HG03097 (cell line): ENCODE measurements around the gene RSAD1.

Experiments
- ATAC-seq: cut with Tn5 transposase; IDR thresholded peaks from one replicate; pipeline ENCODE4 v1.9.1; 2021; ENCODE audit not compliant: unreplicated experiment, low FRiP score

RSAD1 gene

GRCh38 chr17:50478391-50479381 lies at the start of gene RSAD1:
TSS of gene RSAD1 (plus strand) at chr17:50478860. CDS start at chr17:50478885, 25 bp downstream.
- peak; percentile 82 for ATAC-seq

- no peak for ATAC-seq
Measured at GRCh38 chr17:50429793-50430192, 48.9 kb upstream of the RSAD1 start.

- no peak for ATAC-seq
Measured at GRCh38 chr17:50430821-50431618, 47.6 kb upstream of the RSAD1 start.

DNA sequence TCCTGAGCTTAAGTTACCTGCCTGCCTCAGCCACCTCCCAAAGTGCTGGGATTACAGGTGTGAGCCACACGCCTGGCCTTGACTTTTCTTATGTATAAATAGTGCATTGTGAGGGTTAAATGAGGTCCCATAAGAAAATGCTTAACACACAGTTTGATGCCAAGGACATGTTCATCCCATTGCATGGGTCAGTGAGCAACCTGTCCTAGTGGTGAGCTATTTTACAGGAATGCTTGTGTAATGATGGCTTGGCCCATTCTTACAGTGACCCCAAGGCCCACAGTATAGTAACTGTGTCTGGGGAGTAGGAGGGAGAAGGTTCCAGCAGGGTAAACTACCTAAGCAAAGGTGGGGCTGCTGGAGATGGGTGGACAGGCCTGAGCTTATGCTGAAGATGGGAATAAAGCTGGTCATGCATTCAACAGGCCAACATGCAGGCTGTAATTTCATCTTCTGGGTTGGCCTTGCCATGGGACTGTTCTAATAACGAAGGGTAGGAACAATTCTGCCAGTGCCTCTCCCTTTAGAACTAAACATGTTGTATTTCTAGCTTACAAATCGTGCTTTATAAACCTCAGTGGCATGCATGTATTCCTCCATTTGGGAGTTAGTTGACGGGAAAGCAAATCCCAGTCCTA lies 46.4 kb upstream of the RSAD1 start:
- no peak for ATAC-seq

DNA sequence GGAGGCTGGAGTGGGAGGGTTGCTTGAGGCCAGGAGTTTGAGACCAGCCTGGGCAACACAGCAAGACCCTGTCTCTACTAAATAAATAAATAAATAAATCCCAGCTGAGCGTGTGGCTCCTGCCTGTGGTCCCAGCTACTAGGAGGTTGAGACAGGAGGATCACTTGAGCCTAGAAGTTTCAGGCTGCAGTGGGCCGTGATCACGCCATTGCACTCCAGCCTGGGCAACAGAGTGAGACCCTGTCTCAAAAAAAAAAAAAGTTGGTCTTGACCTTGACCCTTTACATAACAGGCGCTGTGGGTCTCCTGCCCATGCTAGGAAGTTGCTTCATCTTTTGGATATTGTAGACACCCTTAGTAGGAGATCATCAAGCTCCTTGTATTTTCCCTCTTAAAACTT lies 41.3 kb upstream of the RSAD1 start:
- ATAC-seq, result no peak

GRCh38 chr17:50439008-50439407 lies 39.7 kb upstream of the RSAD1 start:
- no peak for ATAC-seq

GRCh38 chr17:50440172-50440837 lies 38.4 kb upstream of the RSAD1 start:
- no peak for ATAC-seq

DNA sequence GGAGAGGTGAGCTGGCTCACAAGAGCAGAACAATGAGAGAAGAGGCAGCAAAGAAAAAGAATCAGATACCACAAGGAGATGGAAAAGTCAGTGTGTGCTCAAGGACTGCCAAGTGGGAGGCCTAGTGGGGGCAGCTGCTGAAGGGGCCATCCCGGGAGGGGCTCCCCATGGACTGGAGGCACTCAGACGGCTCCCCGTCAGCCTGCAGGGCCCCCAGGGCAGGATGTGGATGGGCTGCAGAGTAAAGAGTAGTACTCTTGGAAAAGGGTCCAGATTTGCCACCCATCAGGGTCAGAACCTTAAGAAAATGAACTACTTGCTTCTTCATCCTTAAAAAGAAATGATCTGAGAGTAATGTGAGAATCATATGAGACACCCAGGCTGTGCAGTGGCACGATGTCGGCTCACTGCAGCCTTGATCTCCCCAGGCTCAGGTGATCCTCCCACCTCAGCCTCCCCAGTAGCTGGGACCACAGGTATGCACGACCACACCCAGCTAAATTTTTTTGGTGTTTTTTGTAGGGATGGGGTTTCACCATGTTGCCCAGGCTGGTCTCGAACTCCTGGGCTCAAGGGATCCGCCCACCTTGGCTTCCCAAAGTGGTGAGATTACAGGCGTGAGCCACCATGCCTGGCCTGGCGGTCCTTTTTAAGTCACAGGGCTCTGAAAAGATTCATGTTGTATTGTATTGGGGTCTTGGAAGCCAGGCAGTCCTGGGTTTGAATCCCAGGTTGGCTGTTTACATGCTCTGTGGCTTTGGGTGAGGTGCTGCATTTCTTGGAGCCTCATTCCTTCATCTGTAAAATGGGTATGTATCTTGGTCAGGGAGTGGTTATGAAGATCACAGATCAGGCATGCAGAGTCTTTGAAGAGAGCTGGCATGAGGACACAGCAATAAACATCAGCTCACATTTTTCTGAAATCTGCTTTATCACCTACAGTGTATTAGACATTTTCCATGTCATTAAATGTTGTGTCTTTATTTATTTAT lies 37.5 kb upstream of the RSAD1 start:
- no peak for ATAC-seq

DNA sequence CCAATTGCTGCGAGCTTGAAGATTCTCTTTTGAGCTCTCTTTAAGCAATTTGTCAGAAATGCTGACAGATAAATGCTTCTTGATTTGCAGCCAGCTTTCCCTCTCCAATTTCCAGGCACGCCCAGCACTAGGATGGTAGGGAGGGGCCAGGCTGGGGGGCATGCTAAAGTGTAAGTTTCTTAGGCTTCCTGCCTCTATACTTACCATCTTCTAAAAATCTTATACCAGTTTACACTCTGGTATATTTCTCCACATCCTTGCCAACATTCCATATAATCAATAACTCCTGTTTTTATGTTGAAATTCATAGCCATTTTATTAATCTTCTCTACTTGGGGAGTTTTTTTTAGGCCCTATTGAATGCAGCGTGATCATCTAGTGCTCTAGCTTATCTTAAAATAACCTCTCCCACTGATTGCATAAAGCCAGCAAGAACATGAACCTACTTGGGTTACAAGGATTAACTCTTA lies 35.1 kb upstream of the RSAD1 start:
- no peak for ATAC-seq

GRCh38 chr17:50444841-50445715 lies 33.6 kb upstream of the RSAD1 start:
- ATAC-seq, result no peak

DNA sequence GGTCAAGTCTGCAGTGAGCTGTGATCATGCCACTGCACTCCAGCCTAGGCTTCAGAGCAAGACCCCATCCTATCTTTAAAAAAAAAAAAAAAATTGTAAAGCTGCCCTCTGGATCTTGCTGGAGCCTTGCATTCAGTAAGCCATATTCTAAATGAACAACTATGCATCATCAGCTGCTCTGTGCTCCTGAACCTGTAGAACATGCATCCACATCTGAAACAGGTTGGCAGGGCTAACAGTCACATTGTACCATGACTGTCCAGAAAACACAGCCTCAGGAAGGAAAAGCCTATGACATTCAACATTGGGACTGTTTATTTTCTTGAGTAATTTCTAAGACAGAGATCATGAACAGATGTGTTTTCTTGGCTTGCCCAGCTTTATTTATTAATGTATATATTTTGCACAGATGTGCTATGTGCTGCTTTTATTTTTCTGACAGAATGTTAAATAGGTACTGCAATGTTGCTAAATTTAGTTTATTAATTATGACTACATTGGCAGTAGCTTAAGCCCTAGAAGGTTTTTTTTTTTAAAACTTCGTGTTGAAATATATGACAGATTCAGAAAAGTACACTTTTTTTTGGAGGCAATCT lies 32.8 kb upstream of the RSAD1 start:
- no peak for ATAC-seq

DNA sequence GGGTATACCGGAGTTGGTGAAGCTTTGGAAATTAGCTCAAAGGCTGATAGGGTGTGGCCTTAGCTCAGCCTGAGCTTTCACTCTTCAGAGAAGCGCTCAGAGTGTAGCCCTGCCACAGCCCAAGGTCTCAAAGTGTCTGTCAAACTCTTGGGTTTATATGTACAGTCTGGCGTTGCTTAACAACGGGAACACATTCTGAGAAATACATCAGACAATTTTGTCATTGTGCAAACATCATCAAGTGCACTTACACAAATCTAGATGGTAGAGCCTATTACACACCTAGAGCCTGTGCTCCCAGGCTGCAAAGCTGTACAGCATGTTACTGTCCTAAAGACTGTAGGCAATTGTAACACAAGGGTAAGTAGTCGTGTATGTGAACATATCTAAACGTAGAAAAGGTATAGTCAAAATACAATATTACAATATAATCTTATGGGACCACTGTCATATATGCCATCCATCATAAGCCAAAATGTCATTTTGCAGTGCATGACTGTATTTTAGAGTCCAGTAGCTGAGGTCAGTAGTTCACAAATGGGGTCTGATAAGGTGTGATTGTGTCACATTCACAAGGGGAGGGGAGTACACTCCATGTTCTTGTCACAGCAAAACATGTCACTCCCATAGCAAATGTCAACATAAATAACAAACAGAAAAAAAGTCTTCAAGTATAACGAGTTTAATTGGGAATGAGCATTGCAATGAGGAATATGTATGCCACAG lies 30.6 kb upstream of the RSAD1 start:
- ATAC-seq, result no peak

- ATAC-seq, result no peak
Measured at GRCh38 chr17:50448643-50449042, 30.0 kb upstream of the RSAD1 start.

DNA sequence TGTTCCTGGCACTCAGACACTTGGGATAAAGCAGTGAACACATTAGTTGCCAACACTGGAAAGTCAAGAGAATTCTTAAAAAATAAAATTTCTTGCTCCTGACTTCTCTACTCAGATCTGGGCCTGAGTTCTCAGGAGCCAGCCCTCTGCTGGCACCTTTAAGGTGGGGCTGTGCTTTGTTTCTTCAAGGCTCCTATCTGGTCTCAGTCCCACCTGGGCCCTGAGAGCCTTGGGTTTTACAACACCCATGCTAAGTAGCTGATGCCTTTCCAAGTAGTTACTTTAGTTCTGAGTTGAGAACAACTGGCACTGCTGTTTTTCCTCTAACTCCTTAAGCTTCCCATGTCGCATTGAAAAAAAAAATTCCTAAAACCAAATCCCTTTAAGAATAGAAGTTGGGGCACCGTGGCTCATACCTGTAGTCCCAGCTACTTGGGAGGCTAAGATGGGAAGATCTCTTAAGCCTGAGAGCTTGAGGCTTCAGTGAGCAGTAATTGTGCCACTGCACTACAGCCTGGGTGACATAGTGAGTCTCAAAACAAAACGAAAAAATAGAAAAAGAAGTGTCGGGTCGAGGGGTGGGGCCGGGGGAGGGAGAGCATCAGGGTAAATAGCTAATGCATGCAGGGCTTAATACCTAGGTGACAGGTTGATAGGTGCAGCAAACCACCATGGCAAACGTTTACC lies 26.6 kb upstream of the RSAD1 start:
- no peak for ATAC-seq

- no peak for ATAC-seq
Measured at GRCh38 chr17:50452630-50453300, 25.9 kb upstream of the RSAD1 start.

- ATAC-seq, result no peak
Measured at GRCh38 chr17:50453901-50454300, 24.8 kb upstream of the RSAD1 start.
